HG02852 (cell line): ENCODE data around the gene ROGDI.
"Not testable (repeated sequence)": the region's sequence is repeated elsewhere in the genome, so short reads cannot be mapped to it uniquely, and the experiment has no call there.

Experiments
- ATAC-seq: cut with Tn5 transposase; IDR thresholded peaks from one replicate; pipeline ENCODE4 v1.9.1; 2021; ENCODE audit warnings: mild to moderate bottlenecking, moderate library complexity; ENCODE audit not compliant: unreplicated experiment

ROGDI gene

GRCh38 chr16:4795181-4795827 is 7.1 kb downstream of the ROGDI start, which contains the start of gene SMIM22:
Gene SMIM22 (plus strand): TSS chr16:4795369. CDS start chr16:4795735, 366 bp downstream.
- no peak for ATAC-seq

- no peak for ATAC-seq
Measured at GRCh38 chr16:4792951-4793513, 9.4 kb downstream of the ROGDI start.

GRCh38 chr16:4790871-4791270 is 11.6 kb downstream of the ROGDI start:
- ATAC-seq: no peak

- ATAC-seq: no peak
Measured at GRCh38 chr16:4790261-4790660, 12.2 kb downstream of the ROGDI start.

- no peak for ATAC-seq
Measured at GRCh38 chr16:4788910-4789309, 13.5 kb downstream of the ROGDI start.

- no peak for ATAC-seq
Measured at GRCh38 chr16:4788489-4788889, 13.9 kb downstream of the ROGDI start.

GRCh38 chr16:4787627-4788482 is 14.6 kb downstream of the ROGDI start, which contains the start of gene SEPTIN12:
Gene SEPTIN12 (minus strand): TSS chr16:4788345. CDS start chr16:4787645, 700 bp downstream.
- ATAC-seq: no peak

GRCh38 chr16:4787068-4787467 is 15.4 kb downstream of the ROGDI start:
- no peak for ATAC-seq

- no peak for ATAC-seq
Measured at GRCh38 chr16:4785758-4786433, 16.5 kb downstream of the ROGDI start.

- ATAC-seq: not testable (repeated sequence)
Measured at GRCh38 chr16:4784444-4784987, 17.9 kb downstream of the ROGDI start.

GRCh38 chr16:4783951-4784336 is 18.5 kb downstream of the ROGDI start:
- ATAC-seq: no peak

- no peak for ATAC-seq
Measured at GRCh38 chr16:4783251-4783950, 19.0 kb downstream of the ROGDI start.

- ATAC-seq: no peak
Measured at GRCh38 chr16:4780235-4780634, 22.2 kb downstream of the ROGDI start.

GRCh38 chr16:4778050-4778392 is 24.4 kb downstream of the ROGDI start:
- ATAC-seq: no peak

- ATAC-seq: no peak
Measured at GRCh38 chr16:4777339-4778049, 24.9 kb downstream of the ROGDI start.

- no peak for ATAC-seq
Measured at GRCh38 chr16:4776141-4776705, 26.2 kb downstream of the ROGDI start.

- ATAC-seq: no peak
Measured at GRCh38 chr16:4775005-4775404, 27.4 kb downstream of the ROGDI start.

- no peak for ATAC-seq
Measured at GRCh38 chr16:4772351-4772750, 30.1 kb downstream of the ROGDI start.

- ATAC-seq: no peak
Measured at GRCh38 chr16:4771646-4772045, 30.8 kb downstream of the ROGDI start.

- ATAC-seq: no peak
Measured at GRCh38 chr16:4769306-4769638, 33.2 kb downstream of the ROGDI start.
